Ovary (tissue), 10 donors: Measurements from ENCODE around the gene SEL1L3. TPM values are rescaled to one million over a fixed set of nuclear protein-coding genes. Genes with fewer than 3 reads are reported as not detected.
"Not testable (repeated sequence)": the region's sequence is repeated elsewhere in the genome, so short reads cannot be mapped to it uniquely, and the experiment has no call there.

Experiments
- DNase-seq, 5 donors: peaks; one replicate each; pipeline ENCODE4 v3.0.0-alpha.2; 2019 to 2020
- H3K27ac ChIP-seq, 2 donors: fragments of 200-600 bp; one replicate each; pipeline versions ENCODE4 v1.5.1 to v1.8.0; 2019 to 2022
- H3K27me3 ChIP-seq: fragments of 200-600 bp; one replicate; pipeline ENCODE4 v1.8.0; 2022
- H3K36me3 ChIP-seq: fragments of 200-600 bp; sonication (generic); one replicate; pipeline ENCODE4 v1.5.1; 2019
- H3K4me1 ChIP-seq: one replicate; pipeline ENCODE4 v1.8.1; 2013; ENCODE audit warnings: mild to moderate bottlenecking, moderate library complexity; ENCODE audit not compliant: insufficient read depth
- H3K4me3 ChIP-seq: fragments of 200-600 bp; sonication (generic); one replicate; pipeline ENCODE4 v1.5.1; 2017
- H3K9me3 ChIP-seq, 2 donors: fragments of 200-600 bp in 1 of 2; sonication (generic) in 1 of 2; one replicate each; pipeline versions ENCODE4 v1.5.1 to v1.8.1; 2013 to 2019; ENCODE audit warnings: mild to moderate bottlenecking in 1 of 2, moderate library complexity in 1 of 2
- CTCF ChIP-seq, 3 donors: fragments of 450-650 bp in 2 of 3; fragments of 200-600 bp in 1 of 3; IDR thresholded peaks; one replicate each; pipeline versions ENCODE4 v1.5.1 to v1.8.0; 2016 to 2022; ENCODE audit warnings: antibody characterized with exemption in 3 of 3, mild to moderate bottlenecking in 1 of 3
- EP300 ChIP-seq: sonication (generic); formaldehyde crosslinking; IDR thresholded peaks from one replicate; pipeline ENCODE4 v1.6.1; 2017; ENCODE audit warnings: antibody characterized with exemption
- POLR2A ChIP-seq: fragments of 450-650 bp; IDR thresholded peaks from one replicate; pipeline ENCODE4 v1.6.1; 2017; ENCODE audit warnings: antibody characterized with exemption, mild to moderate bottlenecking, moderate library complexity
- WGBS, 3 donors: extraction: QIAGEN DNeasy Blood & Tissue Kit in 1 of 3; methylation state at CpG; one replicate each; pipeline versions ENCODE4 v1.1.5 to v1.1.7; 2013 to 2017; 5-methylcytosine and 5-hydroxymethylcytosine counted together
- intact Hi-C, 4 donors: fragments of 100-400 bp; cut with DNase I; formaldehyde crosslinking; loops; one replicate each; pipeline versions ENCODE4 v1.11.0 to v1.15.1; 2022 to 2023
- long read RNA-seq, 3 donors: library from polyadenylated mRNA in 2 of 3; unstranded in 2 of 3; transcript quantifications; one replicate each; pipeline ENCODE4 v2.0.0 and lab custom pipeline, GENCODE V29; 2021 to 2026
- polyA plus RNA-seq, 2 donors: library from polyadenylated mRNA; stranded (reverse); fragments of 200-250 nt in 1 of 2; fragments of 350-450 nt in 1 of 2; fragmentation: Illumina TruSeq in 1 of 2; extraction: RNeasy Lipid Tissue Mini Kit (QIAGEN cat#74804) in 1 of 2; gene quantifications; one replicate each; pipeline ENCODE4 v1.2.3, GENCODE V29; 2013 to 2014
- total RNA-seq, 7 donors: library from RNA; depleted of rRNA in 2 of 7; stranded (reverse); fragments of >200 nt in 2 of 7; fragmentation: NEBNext Ultra II Directional in 3 of 7; extraction: Animal tissue kit (Norgen Biotek cat#: 25700) in 3 of 7; gene quantifications; one replicate each; pipeline versions ENCODE4 v1.1.0 to v1.2.4, GENCODE V29; 2016 to 2023
- donor health status: DM: no; HTN: no; CAD: no; lungs with moderate emphysema.
- donor health status: DM: no; HTN: no; CAD: no.
- donor health status: Bipolar disorder and iron deficiency.
- donor health status: DM: yes; HTN: yes; CAD: no.
- donor health status: DM: no; HTN: no; CAD: no.
- donor health status: DM: yes; HTN: yes; CAD: no.

SEL1L3 gene
- total RNA-seq (10 to 100 TPM in 3 of 7 donors, 1 to 10 TPM in 4; 5.0 to 27.7 (median 8.3) TPM), polyA plus RNA-seq (10 to 100 TPM in 1 of 2 donors, 1 to 10 TPM in 1; 4.4 to 19.2 TPM)
- long read RNA-seq, donor 1, partial matches to known transcripts = 3 of 3 reads
- long read RNA-seq, donor 1, other reads (novel, unspliced or antisense) = 0 of 3 reads
- long read RNA-seq, donor 2 = 0 reads
- long read RNA-seq, donor 3, full-length matches to known transcripts = 21 of 28 reads
- long read RNA-seq, donor 3, partial matches to known transcripts = 1 of 28 reads
- long read RNA-seq, donor 3, other reads (novel, unspliced or antisense) = 6 of 28 reads

GRCh38 chr4:25862411-25863346 is at the start of gene SEL1L3:
Gene SEL1L3 (minus strand): TSS chr4:25862988. CDS start chr4:25862836, 152 bp downstream.
- H3K4me1 ChIP-seq = no peaks in the 10 kb centered on the region
- intact Hi-C loops = no loop called here
- H3K9me3 ChIP-seq = no peaks in the 10 kb centered on the region
- H3K27ac ChIP-seq = no peak within 1 kb of the TSS
- no peaks in the 10 kb centered on the region for H3K27me3 ChIP-seq
- peak in 4 of 5 donors; percentile 20 to 46 (median 38) for DNase-seq
- no peak for TF ChIP-seq CTCF (IDR thresholded peaks at IDR 0.05)
- 0 to 1% (median 1%) methylated on average over 24 to 115 of the region's 115 CpGs for WGBS, 3 donors
- H3K4me3 ChIP-seq = peak within 1 kb of the TSS; percentile 53
- H3K36me3 ChIP-seq = no peaks in the 10 kb centered on the region

- DNase-seq = no peak
- Histone ChIP-seq H3K27ac (no peak overlapping the region), H3K9me3 (no peaks in the 10 kb centered on the region), H3K4me3 (no peak overlapping the region), H3K36me3 (no peaks in the 10 kb centered on the region), H3K4me1 (peaks cover 2% of the 10 kb centered on the region), H3K27me3 (no peaks in the 10 kb centered on the region)
- intact Hi-C loops = no loop called here
- WGBS, 3 donors = 78 to 93% (median 87%) methylated on average over 6 of the region's 6 CpGs
- TF ChIP-seq EP300 (no peak), CTCF (IDR thresholded peaks at IDR 0.05) (no peak), POLR2A (no peak)
These were observed 48.6 kb upstream of the SEL1L3 start for GRCh38 chr4:25911356-25911755.

GRCh38 chr4:25908491-25908901 is 45.7 kb upstream of the SEL1L3 start:
- H3K27ac ChIP-seq = no peak overlapping the region
- TF ChIP-seq CTCF (IDR thresholded peaks at IDR 0.05) (no peak), POLR2A (no peak), EP300 (no peak)
- 35 to 47% (median 36%) methylated on average over 5 of the region's 5 CpGs for WGBS, 3 donors
- H3K9me3 ChIP-seq = no peaks in the 10 kb centered on the region
- intact Hi-C loops = no loop called here
- no peaks in the 10 kb centered on the region for H3K36me3 ChIP-seq
- no peak for DNase-seq
- H3K4me1 ChIP-seq = no peaks in the 10 kb centered on the region
- no peaks in the 10 kb centered on the region for H3K27me3 ChIP-seq
- no peak overlapping the region for H3K4me3 ChIP-seq

GRCh38 chr4:25906113-25906512 is 43.3 kb upstream of the SEL1L3 start:
- H3K4me3 ChIP-seq, intact Hi-C loops, H3K9me3 ChIP-seq, H3K36me3 ChIP-seq, H3K27me3 ChIP-seq, H3K27ac ChIP-seq, H3K4me1 ChIP-seq, DNase-seq: not testable (repeated sequence)
- WGBS, 3 donors = 95 to 98% (median 95%) methylated on average over 11 of the region's 11 CpGs

- Histone ChIP-seq H3K27ac (no peak overlapping the region), H3K4me3 (no peak overlapping the region), H3K4me1 (no peaks in the 10 kb centered on the region), H3K27me3 (no peaks in the 10 kb centered on the region), H3K9me3 (no peaks in the 10 kb centered on the region), H3K36me3 (no peaks in the 10 kb centered on the region)
- no peak for DNase-seq
- intact Hi-C loops = no loop called here
- no peak for TF ChIP-seq POLR2A
- TF ChIP-seq EP300 = no peak
- no peak for TF ChIP-seq CTCF (IDR thresholded peaks at IDR 0.05)
- 94 to 97% (median 95%) methylated on average over 4 of the region's 4 CpGs for WGBS, 3 donors
These were observed 42.6 kb upstream of the SEL1L3 start for GRCh38 chr4:25905371-25905770.
